HL-60 (cell line): ENCODE measurements around the gene BEX4.

Experiments used
- DNase-seq, 2 experiments: peaks; one replicate each; pipeline ENCODE4 v3.0.0-alpha.2; 2010 to 2020; ENCODE audit warnings: low read depth in 1 of 2, low spot score in 1 of 2
- H3K27ac ChIP-seq: fragments of 250-450 bp; sonication (Bioruptor Pico); replicated peaks from 2 replicates; pipeline ENCODE4 v1.5.1; 2020; ENCODE audit warnings: mild to moderate bottlenecking, moderate library complexity
- H3K27me3 ChIP-seq: fragments of 250-450 bp; sonication (Bioruptor Pico); 2 replicates; pipeline ENCODE4 v1.5.1; 2021; ENCODE audit warnings: mild to moderate bottlenecking, moderate library complexity; ENCODE audit not compliant: insufficient read depth, poor library complexity, severe bottlenecking
- H3K4me3 ChIP-seq: replicated peaks from 2 replicates; pipeline ENCODE4 v1.5.1; 2011; ENCODE audit warnings: mild to moderate bottlenecking, control low read depth, low read length; ENCODE audit not compliant: insufficient read depth
- GABPA ChIP-seq: IDR thresholded peaks from 2 replicates; pipeline ENCODE4 v1.6.1; 2012; ENCODE audit warnings: low read depth
- POLR2AphosphoS5 ChIP-seq: IDR thresholded peaks from 2 replicates; pipeline ENCODE4 v1.6.1; 2012; ENCODE audit warnings: low read depth
- SPI1 ChIP-seq: IDR thresholded peaks from 2 replicates; pipeline ENCODE4 v1.6.1; 2012; ENCODE audit warnings: low read depth, mild to moderate bottlenecking, borderline replicate concordance
- TF ChIP-seq, protein P1 (sequence below): IDR thresholded peaks from one replicate; pipeline ENCODE4 v1.5.1; 2011; ENCODE audit warnings: low read length, control low read depth, inconsistent platforms; ENCODE audit not compliant: insufficient read depth
- TF ChIP-seq, protein P2 (sequence below): IDR thresholded peaks from 2 replicates; pipeline ENCODE4 v1.6.1; 2012; ENCODE audit warnings: low read depth; ENCODE audit not compliant: insufficient replicate concordance

Gene BEX4

DNA sequence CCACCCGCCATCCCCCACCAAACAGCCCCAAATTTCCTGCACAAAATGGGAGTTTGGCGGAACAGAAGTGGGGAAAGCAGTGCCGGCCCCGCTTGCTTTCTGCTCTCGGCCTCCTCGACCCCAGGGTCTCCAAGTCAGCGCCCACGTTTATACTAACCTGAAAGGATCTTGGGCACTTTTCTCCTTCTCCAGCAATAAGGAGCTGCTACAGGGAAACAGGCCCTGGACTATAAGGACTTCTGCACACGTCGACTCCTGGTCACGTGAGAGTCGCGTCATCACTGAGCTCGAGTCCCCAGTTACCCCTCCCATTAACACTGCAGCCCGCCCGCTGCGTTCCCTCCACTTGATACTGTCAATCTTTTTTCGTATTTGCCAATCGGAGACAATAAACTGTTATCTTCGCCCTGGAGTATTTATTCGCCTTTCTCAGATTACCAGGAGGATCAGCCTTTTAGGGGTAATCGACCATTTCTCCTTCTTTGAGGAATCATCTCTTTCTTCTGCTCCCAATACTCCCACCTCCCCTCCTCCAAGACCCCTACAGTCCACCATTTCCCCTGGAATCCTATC, 40.1 kb downstream of the BEX4 start, which contains the start of gene TCEAL8:
TCEAL8 (minus strand) TSS at position 235 of the 573 bp plus-strand sequence. CDS start 1,176 bp downstream, outside the sequence.
- DNase-seq: peak; percentile 17 to 56
- TF ChIP-seq SPI1 (no peak), GABPA (no peak), POLR2AphosphoS5 (no peak)
- TF ChIP-seq, protein P1, sequence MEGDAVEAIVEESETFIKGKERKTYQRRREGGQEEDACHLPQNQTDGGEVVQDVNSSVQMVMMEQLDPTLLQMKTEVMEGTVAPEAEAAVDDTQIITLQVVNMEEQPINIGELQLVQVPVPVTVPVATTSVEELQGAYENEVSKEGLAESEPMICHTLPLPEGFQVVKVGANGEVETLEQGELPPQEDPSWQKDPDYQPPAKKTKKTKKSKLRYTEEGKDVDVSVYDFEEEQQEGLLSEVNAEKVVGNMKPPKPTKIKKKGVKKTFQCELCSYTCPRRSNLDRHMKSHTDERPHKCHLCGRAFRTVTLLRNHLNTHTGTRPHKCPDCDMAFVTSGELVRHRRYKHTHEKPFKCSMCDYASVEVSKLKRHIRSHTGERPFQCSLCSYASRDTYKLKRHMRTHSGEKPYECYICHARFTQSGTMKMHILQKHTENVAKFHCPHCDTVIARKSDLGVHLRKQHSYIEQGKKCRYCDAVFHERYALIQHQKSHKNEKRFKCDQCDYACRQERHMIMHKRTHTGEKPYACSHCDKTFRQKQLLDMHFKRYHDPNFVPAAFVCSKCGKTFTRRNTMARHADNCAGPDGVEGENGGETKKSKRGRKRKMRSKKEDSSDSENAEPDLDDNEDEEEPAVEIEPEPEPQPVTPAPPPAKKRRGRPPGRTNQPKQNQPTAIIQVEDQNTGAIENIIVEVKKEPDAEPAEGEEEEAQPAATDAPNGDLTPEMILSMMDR: no peak
- TF ChIP-seq, protein P2, sequence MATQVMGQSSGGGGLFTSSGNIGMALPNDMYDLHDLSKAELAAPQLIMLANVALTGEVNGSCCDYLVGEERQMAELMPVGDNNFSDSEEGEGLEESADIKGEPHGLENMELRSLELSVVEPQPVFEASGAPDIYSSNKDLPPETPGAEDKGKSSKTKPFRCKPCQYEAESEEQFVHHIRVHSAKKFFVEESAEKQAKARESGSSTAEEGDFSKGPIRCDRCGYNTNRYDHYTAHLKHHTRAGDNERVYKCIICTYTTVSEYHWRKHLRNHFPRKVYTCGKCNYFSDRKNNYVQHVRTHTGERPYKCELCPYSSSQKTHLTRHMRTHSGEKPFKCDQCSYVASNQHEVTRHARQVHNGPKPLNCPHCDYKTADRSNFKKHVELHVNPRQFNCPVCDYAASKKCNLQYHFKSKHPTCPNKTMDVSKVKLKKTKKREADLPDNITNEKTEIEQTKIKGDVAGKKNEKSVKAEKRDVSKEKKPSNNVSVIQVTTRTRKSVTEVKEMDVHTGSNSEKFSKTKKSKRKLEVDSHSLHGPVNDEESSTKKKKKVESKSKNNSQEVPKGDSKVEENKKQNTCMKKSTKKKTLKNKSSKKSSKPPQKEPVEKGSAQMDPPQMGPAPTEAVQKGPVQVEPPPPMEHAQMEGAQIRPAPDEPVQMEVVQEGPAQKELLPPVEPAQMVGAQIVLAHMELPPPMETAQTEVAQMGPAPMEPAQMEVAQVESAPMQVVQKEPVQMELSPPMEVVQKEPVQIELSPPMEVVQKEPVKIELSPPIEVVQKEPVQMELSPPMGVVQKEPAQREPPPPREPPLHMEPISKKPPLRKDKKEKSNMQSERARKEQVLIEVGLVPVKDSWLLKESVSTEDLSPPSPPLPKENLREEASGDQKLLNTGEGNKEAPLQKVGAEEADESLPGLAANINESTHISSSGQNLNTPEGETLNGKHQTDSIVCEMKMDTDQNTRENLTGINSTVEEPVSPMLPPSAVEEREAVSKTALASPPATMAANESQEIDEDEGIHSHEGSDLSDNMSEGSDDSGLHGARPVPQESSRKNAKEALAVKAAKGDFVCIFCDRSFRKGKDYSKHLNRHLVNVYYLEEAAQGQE: no peak
- Histone ChIP-seq H3K4me3 (peak within 1 kb of the TSS; percentile 49), H3K27ac (peak within 1 kb of the TSS; percentile 57), H3K27me3 (no peaks in the 10 kb centered on the region)

DNA sequence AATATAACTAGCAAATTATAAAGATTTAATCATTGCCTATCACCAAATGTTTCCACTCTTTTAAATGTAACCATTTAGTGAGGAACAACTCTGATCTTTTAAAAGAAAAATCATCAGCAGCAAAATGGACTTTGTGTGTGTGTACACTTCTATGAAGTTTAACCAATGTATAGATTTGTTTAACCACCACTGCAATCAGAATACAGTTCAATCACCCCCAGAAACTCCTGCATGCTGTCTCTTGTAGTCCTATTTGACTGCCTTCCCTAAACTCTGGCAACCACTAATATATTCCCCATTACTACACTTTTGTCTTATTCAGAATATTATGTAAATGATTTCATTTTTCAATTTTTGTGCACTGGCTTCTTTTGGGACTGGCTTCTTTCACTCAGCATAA, 41.7 kb downstream of the BEX4 start:
- Histone ChIP-seq H3K27ac (no peak overlapping the region), H3K27me3 (no peaks in the 10 kb centered on the region), H3K4me3 (no peak overlapping the region)
- TF ChIP-seq, protein P1: no peak
- TF ChIP-seq GABPA (no peak), POLR2AphosphoS5 (no peak), SPI1 (no peak)
- TF ChIP-seq, protein P2: no peak
- no peak for DNase-seq

DNA sequence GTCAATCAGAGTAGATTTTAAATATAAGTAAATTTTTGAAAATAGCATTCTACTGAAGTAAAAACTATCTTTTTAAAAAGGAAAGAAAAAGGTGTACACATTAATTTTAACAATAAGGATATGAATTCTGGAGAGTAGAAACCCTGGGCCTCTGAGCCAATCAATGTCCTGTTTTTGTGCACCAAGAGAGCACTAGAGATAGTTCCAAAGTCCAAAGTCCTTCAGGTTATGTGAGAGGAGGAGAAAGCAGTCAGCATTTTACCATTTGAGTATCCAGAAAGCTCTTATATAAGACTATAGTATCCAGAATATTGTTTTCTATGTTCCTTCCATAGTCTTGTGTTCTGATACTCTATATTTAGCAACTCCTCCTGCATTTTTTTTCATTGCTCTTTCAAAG, 43.4 kb downstream of the BEX4 start:
- H3K4me3 ChIP-seq: no peak overlapping the region
- H3K27ac ChIP-seq: no peak overlapping the region
- no peak for TF ChIP-seq SPI1
- H3K27me3 ChIP-seq: no peaks in the 10 kb centered on the region
- no peak for DNase-seq
